Stimulated activated CD4-positive, alpha-beta T cell treated with anti-CD3 and anti-CD28 coated beads, Interleukin-4, amount 100 ng/mL, for 1 hour (primary cell): ENCODE measurements around the gene CRHR1.
A peak's percentile ranks its signal among the peaks of the same experiment; 100 is the strongest.
"Not testable (repeated sequence)": the region's sequence is repeated elsewhere in the genome, so short reads cannot be mapped to it uniquely, and the experiment has no call there.

ENCODE experiments used
- DNase-seq: peaks from one replicate; pipeline ENCODE4 v3.0.0-alpha.2; 2020

The CRHR1 gene

DNA sequence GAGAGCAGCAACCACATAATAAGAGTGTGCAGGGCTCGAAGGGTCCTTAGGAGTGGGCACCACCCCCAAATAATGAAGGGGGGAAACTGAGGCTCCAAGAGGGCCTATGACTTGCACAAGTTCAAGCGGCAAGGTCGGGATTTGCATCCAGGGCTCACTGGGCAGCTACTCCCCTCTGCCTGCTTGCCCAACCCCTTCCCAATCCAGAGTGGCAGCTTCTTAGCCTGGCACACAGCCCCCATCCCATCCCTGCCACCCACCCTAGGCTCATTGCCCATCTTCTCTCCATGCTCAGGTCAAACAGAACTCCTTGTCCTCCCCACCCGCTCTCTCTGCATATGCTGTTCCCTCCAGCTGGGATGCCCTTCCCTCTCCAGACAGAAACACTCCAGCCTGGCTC is 63.0 kb downstream of the CRHR1 start:
- no peak for DNase-seq

DNA sequence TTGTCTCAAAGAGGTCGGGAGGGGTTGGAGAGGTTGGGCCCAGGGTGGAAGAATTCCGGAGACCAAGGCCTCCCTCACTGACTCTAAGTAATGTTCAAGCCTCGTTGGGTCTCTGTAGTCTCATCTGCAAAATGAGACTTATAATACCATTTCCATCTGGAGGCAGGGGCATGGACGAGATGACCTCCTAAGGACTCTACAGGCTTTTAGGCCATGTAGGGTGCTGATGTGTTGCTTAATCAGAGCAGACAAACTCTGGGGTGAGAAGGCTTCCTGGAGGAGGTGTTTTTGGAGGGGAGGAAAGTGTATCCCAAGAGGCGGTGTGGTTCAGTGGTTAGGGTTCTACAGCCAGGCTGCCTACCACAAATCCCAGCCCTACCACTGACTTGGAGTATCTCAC is 63.6 kb downstream of the CRHR1 start:
- no peak for DNase-seq

DNA sequence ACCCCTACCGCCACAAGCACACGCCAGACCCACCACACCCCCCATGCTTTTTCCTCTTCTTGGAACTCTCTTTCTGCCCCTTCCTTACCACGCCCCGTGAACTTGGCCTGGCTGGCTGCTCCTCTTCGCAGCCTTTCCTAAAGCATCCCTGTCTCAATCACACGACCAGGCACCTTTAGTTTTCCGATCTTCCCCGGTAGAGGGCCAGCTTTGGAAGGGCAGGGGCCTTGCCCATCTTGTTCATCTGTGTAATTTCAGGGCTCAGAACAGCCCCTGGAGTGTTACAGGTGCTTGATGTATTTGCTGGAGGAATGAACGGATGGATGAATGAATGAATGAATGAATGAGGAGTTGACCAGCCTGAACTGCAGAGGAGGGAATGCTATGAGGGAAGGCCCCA is 64.3 kb downstream of the CRHR1 start:
- no peak for DNase-seq

DNA sequence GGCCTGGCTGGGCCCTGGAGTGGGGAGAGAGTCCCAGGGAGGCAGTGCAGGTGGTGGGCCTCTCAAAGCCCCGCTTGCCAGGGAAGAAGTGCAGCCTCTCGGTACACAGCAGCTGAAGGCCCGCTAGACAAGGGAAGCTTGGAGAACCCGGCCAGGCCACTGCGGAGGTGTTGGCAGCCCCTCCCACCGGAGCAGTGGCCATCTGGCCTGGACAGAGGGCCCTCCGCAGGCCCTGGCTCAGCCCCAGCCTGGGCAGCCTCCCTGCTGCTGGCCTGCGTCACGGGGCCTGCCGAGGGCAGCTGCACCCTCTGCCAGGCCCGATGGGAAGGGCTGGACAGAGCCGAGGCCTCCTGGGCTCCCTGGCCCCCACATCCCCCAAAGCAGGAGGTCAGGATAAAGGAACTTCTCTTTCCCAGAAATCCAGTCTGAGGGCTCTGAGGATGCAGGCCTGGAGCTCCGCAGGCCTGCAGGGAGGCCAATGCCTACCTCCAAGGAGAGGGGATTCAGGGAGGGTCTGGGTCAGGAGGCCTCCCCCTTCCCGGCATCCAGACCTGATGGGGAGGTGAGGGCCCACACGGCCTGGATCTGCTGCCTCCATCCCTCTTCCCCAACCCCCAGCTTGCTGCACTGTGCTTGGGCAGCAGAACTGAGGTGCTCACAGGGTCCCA is 64.9 kb downstream of the CRHR1 start:
- DNase-seq = no peak

DNA sequence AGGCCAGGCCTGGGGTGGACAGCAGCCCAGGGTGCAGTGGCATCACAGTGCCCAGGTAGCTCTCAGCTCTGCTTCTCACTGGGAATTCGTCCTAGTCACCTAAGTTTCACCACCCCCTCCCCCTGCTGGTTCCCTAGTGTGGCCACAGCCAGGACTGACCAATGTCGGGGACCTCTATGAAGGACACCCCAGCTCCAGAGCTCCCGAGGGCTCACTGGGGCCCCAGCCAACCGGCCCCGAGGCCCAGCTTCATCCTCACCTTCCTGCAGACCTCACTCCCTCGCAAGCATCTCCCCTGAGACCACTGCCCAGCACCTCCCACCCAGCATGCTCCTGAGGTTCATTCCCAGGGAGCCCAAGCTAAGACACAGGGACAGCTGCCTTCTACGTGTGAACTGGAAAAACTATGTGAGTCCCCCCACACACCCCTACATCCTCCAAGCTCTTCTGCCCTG is 65.4 kb downstream of the CRHR1 start:
- no peak for DNase-seq

DNA sequence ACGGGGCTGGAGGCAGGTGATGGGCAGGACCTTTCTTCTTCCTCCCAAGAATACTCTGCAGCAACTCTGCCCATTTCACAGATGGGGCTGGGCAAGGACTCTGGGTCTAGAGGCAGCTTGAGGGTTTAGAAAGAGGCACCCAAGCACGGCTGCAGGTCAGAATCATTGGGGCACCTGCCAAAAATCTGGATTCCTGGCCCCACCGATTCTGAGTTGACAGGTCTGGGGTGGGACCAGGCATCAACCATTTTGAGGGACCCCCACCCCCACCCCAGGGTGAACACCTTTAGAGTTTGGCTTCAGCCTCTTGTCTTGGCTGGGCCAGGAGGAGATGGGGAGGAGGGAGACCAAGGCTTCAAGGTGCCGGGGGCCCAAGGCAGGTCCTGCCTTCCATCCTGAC is 65.9 kb downstream of the CRHR1 start:
- DNase-seq = no peak

DNA sequence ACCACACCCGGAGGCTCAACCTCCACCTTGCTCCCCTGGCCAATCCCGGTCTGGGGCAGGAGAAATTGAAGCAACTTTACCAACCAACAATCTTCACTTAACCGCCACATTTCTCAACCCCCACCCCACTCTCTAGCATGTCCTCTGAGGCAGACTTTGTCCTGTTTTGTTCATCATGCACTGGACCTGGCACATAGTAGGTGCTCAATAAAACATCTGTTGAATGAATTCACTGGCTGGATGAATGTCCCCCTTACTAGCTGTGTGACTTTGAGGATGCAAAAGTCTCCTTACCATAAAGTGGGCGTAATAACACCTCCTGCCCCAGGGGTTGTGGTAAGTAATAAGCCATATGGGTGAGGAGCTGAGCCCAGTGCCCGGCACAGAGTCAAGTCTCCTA is 66.3 kb downstream of the CRHR1 start:
- DNase-seq = no peak

DNA sequence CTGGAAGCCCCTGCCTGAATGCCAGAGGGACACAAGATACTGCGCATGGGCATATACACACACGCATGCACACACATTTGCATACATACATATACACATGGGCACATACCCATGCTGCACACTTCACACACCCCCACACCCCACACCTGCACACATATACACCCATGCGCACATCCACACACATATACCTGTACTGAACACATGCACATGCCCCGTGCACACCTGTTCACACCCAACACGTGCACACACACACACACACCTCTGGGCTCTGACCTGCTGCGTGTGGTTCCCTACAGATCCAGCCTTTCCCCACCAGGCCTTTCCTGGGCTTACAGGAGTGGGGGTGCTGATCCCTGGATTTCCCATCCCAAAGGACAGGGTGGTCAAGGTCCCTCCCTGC is 66.9 kb downstream of the CRHR1 start:
- no peak for DNase-seq

DNA sequence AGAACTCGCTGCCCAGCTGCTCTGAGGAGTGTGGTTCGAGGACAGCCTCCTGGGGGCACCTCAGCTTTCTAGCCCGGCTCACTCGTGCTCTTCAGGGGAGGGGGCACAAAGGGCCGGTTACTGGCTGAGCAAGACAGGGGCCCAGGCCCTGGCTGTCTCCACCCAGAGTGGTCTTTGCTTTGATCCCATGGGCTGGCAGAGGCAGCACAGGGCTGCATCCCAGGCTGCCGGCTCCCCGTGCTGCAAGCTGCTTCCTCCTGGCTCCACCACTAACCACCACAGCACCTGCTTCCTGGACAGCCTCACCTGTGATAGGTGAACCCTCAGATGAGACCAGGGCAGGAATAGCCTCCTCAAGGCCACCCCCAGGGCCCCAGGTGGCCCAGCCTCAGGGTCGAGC is 67.3 kb downstream of the CRHR1 start:
- DNase-seq = no peak

DNA sequence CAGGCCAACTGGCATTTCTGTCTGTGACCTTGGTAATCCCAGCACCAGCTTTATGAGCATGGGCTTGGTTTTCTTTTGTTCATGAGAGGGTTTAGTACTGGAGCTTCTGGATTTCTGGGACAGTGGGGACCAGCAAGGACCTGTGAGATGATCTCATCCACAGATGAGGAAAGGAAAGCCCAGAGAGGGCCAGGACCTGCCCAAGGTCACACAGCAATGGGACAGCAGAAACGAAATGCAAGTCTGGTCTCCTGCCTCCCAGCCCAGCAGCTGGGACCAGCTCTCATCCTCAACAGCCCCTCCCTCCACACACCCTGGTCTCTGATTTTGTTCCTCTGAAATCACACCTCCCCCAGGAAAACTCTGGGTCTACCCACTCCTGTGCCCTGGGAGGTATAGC is 67.8 kb downstream of the CRHR1 start:
- DNase-seq = no peak

DNA sequence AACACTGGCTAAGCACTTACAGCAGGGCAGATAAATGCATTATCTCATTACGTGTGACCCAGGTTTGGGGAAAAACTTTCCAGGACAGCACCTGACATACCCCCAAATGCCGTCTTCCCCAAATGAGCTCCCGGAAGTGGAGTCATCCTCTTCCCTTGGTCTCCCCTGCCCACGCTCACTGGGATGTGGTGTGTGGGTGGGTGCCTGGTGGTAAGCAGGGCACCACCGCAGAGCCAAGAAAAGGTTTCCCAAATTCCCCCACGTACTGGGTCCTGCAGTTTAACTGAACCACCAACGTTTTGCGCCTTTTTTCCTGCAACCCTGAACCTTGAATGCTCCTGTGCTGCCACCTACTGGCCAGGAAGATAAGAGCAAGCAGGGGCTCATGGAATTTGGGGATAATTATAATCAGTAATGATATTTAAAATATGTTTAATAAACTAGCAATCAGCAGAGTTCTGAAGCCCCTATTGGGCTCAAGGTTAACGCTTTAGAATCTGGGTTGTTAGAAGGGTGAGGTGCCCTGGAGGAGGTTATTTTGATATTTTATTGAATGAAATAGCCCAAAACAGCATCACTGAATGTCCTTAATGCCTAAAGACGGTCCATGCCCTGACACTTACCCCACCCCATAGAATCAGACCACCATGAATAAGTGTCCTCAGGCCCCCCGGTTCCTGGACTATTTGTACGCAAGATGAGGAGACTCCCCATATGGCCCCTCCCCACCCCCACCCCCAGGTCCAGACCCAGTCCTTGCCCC is 68.6 kb downstream of the CRHR1 start:
- DNase-seq = peak; percentile 63

DNA sequence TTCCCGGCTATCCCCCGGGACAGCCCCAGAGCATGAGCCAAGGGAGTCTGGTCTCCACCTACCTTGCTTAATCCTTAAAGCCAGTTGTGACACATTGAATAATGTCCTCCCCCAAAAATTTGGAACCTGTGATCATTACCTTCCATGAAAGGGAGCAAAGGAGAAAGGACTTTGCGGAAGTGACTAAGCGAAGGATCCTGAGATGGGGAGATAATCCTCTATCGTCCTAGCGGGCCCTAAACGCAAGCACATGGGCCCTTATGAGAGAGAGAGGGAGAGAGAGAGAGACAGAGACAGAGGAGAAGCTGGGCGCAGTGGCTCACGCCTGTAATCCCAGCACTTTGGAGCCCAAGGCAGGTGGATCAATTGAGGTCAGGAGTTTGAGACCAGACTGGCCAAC is 70.1 kb downstream of the CRHR1 start:
- DNase-seq = no peak

DNA sequence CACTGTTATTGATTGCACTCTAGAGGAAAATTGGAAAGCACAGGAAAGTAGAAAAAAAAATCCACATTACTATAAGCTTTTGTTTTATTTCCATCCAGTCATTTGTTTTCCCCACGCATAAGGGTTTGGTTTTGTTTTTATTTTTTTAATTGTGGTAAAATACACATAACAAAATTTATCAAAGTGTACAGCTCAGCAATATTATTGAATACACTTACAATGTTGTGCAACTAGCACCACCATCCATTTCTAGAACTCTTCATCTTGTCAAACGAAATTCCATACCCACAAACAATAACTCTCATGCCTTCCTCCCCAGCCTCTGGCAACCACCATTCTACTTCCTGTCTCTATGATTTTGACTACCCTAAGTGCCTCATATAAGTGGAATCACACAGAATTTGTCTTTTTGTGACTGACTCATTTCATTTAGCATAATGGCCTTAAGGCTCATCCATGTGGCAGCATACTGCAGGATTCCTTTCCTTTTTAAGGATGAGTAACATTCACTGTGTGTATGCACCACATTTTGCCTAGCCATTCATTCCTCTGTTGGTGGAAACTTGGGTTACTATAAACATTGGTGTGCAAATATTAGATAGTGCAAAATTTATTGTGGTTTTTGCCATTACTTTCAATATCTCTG is 71.7 kb downstream of the CRHR1 start:
- DNase-seq = no peak

DNA sequence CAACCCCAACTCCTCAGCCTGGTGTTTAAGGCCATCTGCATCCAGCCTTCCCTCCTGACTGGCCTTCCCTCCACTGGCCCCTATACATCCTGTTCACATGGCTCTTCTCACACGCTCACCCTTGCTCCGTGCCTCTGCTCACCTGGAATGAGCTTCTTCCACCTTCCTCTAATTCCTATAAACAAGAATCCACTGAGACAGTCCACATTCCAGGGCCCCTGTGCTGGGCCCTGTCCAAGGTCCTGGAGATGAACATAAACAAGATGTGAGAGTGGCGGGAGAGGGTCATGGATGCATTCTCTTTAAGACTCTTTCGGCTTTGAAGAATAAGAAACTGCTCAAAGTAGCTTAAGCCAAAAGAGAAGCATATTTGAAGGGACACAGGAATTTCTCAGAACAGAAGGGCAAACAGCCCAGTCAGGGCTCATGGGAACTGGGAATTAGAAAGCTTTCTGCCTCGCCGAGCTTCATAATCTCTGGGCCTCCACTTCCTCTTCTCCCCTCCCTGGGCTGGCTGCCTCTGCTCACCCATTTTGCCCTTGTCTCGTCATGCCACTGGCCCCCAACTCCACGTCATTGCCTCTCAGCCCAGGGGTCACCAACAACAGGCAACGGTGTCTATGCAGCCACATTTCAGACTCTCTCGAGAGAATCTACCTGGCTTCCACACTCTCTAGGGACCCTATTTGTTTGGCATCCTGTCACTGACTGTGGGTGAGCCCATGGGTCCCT is 74.0 kb downstream of the CRHR1 start:
- DNase-seq = no peak

DNA sequence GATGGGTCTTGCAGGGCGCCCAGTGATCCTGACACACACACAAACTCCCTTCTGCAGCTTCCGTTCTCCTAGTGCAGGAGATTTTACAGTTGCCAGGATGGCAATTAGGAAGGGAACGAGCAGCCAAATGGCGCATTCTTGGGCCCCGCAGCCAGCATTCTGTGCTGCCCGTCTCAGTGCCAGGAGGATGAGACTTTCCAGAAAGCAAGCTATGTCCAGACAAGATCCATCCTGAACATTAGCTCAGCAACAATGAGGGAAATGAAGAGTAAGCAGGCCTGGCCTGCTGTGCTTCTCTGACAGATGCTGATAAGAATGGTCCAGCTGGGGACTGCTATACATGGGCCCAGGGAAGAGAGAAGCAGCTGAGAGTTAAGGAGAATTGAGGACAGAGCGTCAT is 77.0 kb downstream of the CRHR1 start:
- no peak for DNase-seq

DNA sequence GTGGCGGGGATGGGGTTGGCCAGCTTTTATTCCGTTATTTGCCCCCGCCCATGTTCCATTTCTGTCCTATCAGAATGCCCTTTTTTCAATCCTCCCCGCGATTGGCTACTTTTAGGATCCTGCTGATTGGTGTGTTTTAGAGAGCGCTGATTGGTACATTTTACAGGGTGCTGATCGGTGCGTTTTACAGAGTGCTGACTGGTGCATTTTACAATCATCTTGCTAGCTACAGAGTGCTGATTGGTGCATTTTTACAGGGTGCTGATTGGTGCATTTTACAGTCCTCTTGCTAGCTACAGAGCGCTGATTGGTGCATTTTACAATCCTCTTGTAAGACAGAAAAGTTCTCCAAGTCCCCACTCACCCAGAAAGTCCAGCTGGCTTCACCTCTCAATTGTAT is 78.0 kb downstream of the CRHR1 start:
- not testable (repeated sequence) for DNase-seq

DNA sequence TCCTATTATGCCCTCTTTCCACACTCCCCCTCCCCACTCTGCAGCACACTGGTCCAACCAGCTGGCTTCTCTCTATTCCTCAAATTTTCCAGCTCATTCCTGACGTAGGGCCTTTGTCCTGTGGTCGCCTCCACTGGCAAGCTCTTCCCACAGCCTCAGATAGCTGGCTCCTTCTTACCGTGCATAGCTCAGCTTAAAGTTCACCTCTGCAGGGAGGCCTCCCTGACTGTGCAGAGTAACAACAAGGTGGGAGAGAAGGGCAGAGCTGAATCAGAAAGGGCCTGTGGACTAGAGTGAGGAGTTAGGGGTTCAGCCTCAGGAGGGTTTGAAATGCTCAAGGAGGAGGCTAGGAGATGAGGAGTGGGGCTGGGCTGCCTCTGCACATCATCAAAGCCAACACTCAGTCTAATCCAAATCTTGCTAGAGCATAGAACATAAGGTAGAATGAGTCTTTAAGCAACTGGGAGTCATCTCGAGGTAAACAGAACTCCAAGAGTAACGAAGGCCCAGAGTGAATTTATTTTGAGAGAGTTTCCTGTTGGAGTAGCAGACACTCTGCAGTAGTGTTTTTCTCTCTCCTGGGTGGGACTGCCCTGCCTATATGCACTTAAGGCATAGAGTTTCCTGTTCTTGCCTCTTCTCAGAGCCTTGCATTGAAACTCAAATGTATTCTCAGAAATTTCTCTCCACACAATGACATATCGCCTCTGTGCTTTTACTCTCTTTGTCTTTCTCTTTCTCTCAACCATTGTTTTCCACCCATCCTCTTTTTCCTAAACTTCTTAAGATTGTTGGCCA is 79.9 kb downstream of the CRHR1 start:
- no peak for DNase-seq

DNA sequence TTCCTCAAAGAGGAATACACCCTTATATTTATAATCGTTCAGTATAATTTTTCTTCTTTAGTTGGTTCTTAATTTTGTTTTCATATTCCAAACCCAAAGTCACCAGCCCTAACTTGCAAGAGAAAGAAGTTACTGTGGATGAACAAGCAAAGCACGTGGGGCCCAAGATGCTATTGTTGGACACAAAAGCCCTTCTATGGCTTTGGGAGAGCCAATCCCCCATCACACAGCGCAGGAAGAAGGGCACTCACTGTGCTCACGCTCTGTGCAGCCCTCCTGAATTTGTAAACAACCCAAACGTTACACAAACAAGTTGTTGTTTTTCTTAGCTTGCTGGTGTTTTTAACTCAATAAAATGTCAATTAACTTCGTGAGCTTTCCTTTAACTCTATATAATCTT is 83.1 kb downstream of the CRHR1 start:
- no peak for DNase-seq

DNA sequence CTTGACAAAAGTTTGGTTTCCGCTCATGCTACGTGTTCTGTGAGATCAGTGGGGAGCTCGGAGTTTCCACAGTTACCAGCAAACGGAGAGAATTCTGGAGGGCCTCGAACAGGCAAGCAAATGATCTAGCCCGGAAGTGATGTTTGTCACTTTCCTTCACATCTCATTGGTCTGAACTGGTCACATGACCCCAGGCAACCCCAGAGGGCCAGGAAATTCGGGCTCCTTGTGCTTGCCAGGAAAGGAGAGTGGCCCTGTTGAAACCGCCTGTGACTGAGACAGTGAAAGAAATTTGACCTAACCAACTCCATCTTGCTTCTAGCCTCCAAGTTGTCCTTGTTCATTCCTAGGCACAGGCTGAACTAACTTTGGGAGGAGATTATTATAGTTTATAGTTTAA is 83.6 kb downstream of the CRHR1 start:
- no peak for DNase-seq

DNA sequence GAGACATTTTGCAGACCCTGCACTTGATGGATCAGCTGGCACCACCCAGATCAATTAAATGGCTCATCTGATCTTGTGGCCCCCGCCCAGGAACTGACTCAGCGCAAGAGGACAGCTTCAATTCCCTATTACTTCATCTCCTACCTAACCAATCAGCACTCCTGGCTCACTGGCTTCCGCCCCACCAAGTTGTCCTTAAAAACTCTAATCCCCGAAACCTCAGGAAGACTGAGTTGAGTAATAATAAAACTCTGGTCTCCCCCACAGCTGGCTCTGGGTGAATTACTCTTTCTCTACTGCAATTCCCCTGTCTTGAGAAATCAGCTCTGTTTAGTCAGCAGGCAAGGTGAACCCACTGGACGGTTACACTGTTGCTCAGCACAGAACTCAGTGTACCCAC is 84.2 kb downstream of the CRHR1 start:
- DNase-seq = no peak

DNA sequence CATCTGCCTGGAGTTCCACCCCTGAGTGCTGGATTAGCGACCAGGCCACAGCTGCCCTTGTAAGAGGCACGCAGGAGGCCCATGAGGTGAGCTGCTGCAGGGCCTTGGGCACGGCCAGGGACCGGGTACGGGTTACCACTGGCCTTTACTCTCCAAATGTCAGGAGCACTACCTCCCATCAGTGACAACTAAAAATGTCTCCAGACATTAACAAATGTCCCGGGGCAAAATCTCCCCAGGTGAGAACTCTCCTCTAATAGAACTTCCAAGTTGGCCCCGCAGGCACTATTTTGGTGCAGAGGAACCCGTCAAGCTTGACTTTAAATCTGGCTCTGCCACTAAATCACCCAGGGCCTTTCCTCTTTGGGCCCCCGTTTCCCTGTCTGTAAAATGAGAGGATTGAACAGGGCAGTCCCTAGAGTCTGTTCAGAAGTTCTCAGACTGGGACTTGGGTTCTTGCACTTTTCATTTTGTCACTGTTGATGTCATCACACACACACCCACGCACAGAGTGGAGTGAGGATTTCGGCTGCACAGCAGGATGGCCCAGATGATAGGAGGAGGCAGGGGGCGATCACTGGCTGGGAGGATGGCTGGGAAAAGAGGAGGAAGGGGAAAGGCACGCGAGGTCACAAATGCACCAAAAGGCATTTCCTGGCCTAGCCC is 85.7 kb downstream of the CRHR1 start:
- DNase-seq = no peak

DNA sequence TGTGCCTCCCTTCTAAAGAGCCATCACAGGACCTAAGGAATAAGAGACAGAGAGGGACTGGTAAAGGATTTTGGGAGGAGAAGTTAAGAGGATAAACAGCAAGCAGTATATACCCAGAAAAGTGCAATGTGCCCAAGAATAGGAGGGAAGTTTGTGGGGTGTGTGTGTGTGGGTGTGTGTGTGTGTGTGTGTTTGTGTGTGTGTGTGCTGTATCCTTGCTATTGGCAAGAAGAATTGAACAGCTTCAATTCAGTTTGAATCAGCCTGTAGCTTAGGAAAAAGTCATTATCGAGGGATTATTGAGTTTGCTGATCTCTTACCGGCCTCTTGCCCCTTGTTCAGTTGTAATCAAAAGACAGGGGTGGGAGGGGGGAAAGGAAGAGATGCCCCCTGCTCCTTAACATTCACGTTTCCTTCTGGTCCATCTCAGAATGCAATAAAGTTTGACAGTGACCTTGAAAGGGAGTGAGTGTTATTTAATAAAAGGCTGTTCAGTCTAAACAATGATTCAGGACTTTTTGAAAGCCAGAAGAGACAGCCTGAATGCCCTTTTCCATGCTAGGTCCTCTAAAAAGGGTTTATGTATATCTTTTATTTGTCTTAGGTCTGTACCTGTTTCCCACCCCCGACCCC is 86.3 kb downstream of the CRHR1 start:
- no peak for DNase-seq
